HCT116 (cell line): ENCODE results near the gene CDH7. TPM values are rescaled to one million over a fixed set of nuclear protein-coding genes. Genes with fewer than 3 reads are reported as not detected.

Experiments
- ATAC-seq: fragments of 200-7000 bp; cut with Tn5 transposase; 2 replicates; pipeline ENCODE4 v1.9.1; 2020; ENCODE audit warnings: mild to moderate bottlenecking, moderate library complexity
- BruUV-seq: library from RNA; stranded (reverse); fragments of 400-500 nt; replicated peaks from 2 replicates; lab custom pipeline; 2021; lab: Mats Ljungman, UMichigan
- CTCF ChIA-PET: fragments of 300-600 bp; sonication (Branson Sonifier 250); formaldehyde crosslinking; loops from one replicate; lab custom pipeline; 2021; ENCODE audit warnings: antibody characterized with exemption; lab: Charles Lee
- POLR2A ChIA-PET: fragments of 300-600, 350-600 bp; sonication (Branson Sonifier 250); formaldehyde crosslinking; loops from one replicate; lab custom pipeline; 2021; ENCODE audit warnings: antibody characterized with exemption; lab: Charles Lee
- RAD21 ChIA-PET, 2 experiments: fragments of 300-600 bp; sonication (Branson Sonifier 250); formaldehyde crosslinking; loops; one replicate each; lab custom pipeline; 2023; ENCODE audit warnings: low total read pairs in 2 of 2; ENCODE audit not compliant: uncharacterized antibody in 2 of 2, unreplicated experiment in 2 of 2, low non-redundant PET in 1 of 2; lab: Charles Lee
- DNase-seq: peaks from one replicate; pipeline ENCODE4 v3.0.0-alpha.2; 2010; ENCODE audit warnings: low read depth, low spot score
- H2AFZ ChIP-seq: fragments of 200-600 bp; shearing (Covaris generic), sonication (generic); 2 replicates; pipeline ENCODE4 v1.6.1; 2017; ENCODE audit warnings: low read depth, mixed run types, mixed read lengths, antibody characterized with exemption, low read length; ENCODE audit not compliant: poor library complexity, severe bottlenecking
- H3K27ac ChIP-seq: 2 replicates; pipeline ENCODE4 v1.5.1; 2012; ENCODE audit warnings: low read depth, low read length
- H3K27me3 ChIP-seq: fragments of 200-600 bp; sonication (generic); 2 replicates; pipeline ENCODE4 v1.6.1; 2016; ENCODE audit warnings: mixed run types, low read length, mixed read lengths; ENCODE audit not compliant: insufficient read depth
- H3K36me3 ChIP-seq, 2 experiments: fragments of 200-500 bp in 1 of 2; fragments of 200-600 bp in 1 of 2; sonication (Bioruptor generic) in 1 of 2; sonication (generic) in 1 of 2; 2 replicates each; pipeline versions ENCODE4 v1.5.1 to v1.6.1; 2014 to 2016; ENCODE audit warnings: low read length in 2 of 2, inconsistent platforms in 1 of 2, mixed read lengths in 1 of 2, mixed run types in 1 of 2; ENCODE audit not compliant: insufficient read depth in 2 of 2, control insufficient read depth in 1 of 2
- H3K4me1 ChIP-seq, 2 experiments: fragments of 200-600 bp in 1 of 2; sonication (generic) in 1 of 2; 2 replicates each; pipeline versions ENCODE4 v1.5.1 to v1.6.1; 2012 to 2017; ENCODE audit warnings: low read length in 2 of 2, inconsistent platforms in 1 of 2, mild to moderate bottlenecking in 1 of 2, mixed read lengths in 1 of 2, mixed run types in 1 of 2, moderate library complexity in 1 of 2; ENCODE audit not compliant: insufficient read depth in 2 of 2, control insufficient read depth in 1 of 2
- H3K4me2 ChIP-seq: fragments of 200-600 bp; sonication (generic); 2 replicates; pipeline ENCODE4 v1.6.1; 2017; ENCODE audit warnings: mixed run types, low read length, mixed read lengths
- H3K4me3 ChIP-seq, 2 experiments: fragments of 200-600 bp in 1 of 2; sonication (generic) in 1 of 2; replicated peaks in 1 of 2; 2 replicates each; pipeline ENCODE4 v1.5.1; 2011 to 2016; ENCODE audit warnings: low read length in 2 of 2, control low read depth in 1 of 2, low read depth in 1 of 2, mild to moderate bottlenecking in 1 of 2, mixed read lengths in 1 of 2, mixed run types in 1 of 2
- H3K79me2 ChIP-seq: fragments of 200-600 bp; sonication (generic); 2 replicates; pipeline ENCODE4 v1.6.1; 2017; ENCODE audit warnings: mild to moderate bottlenecking, mixed run types, low read length, moderate library complexity, mixed read lengths; ENCODE audit not compliant: insufficient read depth
- H3K9ac ChIP-seq: fragments of 200-600 bp; sonication (generic); 2 replicates; pipeline ENCODE4 v1.6.1; 2016; ENCODE audit warnings: low read length, mixed read lengths
- H3K9me2 ChIP-seq: fragments of 200-600 bp; sonication (generic), shearing (Covaris generic); 2 replicates; pipeline ENCODE4 v1.6.1; 2017; ENCODE audit warnings: mixed run types, mild to moderate bottlenecking, moderate library complexity; ENCODE audit not compliant: insufficient read depth
- H3K9me3 ChIP-seq, 2 experiments: fragments of 200-500 bp in 1 of 2; fragments of 200-600 bp in 1 of 2; sonication (Bioruptor generic) in 1 of 2; sonication (generic) in 1 of 2; 2 replicates each; pipeline ENCODE4 v1.6.1; 2014 to 2017; ENCODE audit warnings: low read length in 2 of 2, mixed read lengths in 2 of 2, inconsistent platforms in 1 of 2, low read depth in 1 of 2, mild to moderate bottlenecking in 1 of 2, mixed run types in 1 of 2, moderate library complexity in 1 of 2; ENCODE audit not compliant: control insufficient read depth in 1 of 2, insufficient read depth in 1 of 2
- H4K20me1 ChIP-seq: fragments of 200-600 bp; sonication (generic), shearing (Covaris generic); 2 replicates; pipeline ENCODE4 v1.6.1; 2017; ENCODE audit warnings: mixed run types, mild to moderate bottlenecking, moderate library complexity; ENCODE audit not compliant: insufficient read depth
- ATF3 ChIP-seq: IDR thresholded peaks from 2 replicates; pipeline ENCODE4 v1.6.1; 2012
- CBX3 ChIP-seq: IDR thresholded peaks from 2 replicates; pipeline ENCODE4 v1.6.1; 2012; ENCODE audit warnings: low read depth
- CEBPB ChIP-seq: IDR thresholded peaks from 2 replicates; pipeline ENCODE4 v1.6.1; 2012; ENCODE audit warnings: low read depth
- EGR1 ChIP-seq: IDR thresholded peaks from 2 replicates; pipeline ENCODE4 v1.6.1; 2012; ENCODE audit warnings: low read depth
- ELF1 ChIP-seq: IDR thresholded peaks from 2 replicates; pipeline ENCODE4 v1.6.1; 2012; ENCODE audit warnings: low read depth, borderline replicate concordance
- EZH2 ChIP-seq: fragments of 200-600 bp; sonication (generic); IDR thresholded peaks from 2 replicates; pipeline ENCODE4 v1.6.1; 2017; ENCODE audit warnings: antibody characterized with exemption, mixed run types
- EZH2phosphoT487 ChIP-seq: fragments of 200-600 bp; IDR thresholded peaks from 2 replicates; pipeline ENCODE4 v1.6.1; 2018; ENCODE audit warnings: antibody characterized with exemption, borderline replicate concordance
- FOSL1 ChIP-seq: IDR thresholded peaks from 2 replicates; pipeline ENCODE4 v1.6.1; 2012; ENCODE audit warnings: low read depth
- JUND ChIP-seq: IDR thresholded peaks from 2 replicates; pipeline ENCODE4 v1.6.1; 2012
- RAD21 ChIP-seq: IDR thresholded peaks from 2 replicates; pipeline ENCODE4 v1.6.1; 2012; ENCODE audit warnings: low read depth, mild to moderate bottlenecking
- SIN3A ChIP-seq: IDR thresholded peaks from 2 replicates; pipeline ENCODE4 v1.6.1; 2012; ENCODE audit warnings: low read depth
- SRF ChIP-seq: IDR thresholded peaks from 2 replicates; pipeline ENCODE4 v1.6.1; 2012; ENCODE audit warnings: low read depth
- YY1 ChIP-seq: IDR thresholded peaks from 2 replicates; pipeline ENCODE4 v1.6.1; 2011; ENCODE audit warnings: low read length, low read depth, moderate library complexity, mild to moderate bottlenecking; ENCODE audit not compliant: insufficient replicate concordance; ENCODE audit errors: extremely low read depth
- ZFX ChIP-seq: fragments of 450-650 bp; IDR thresholded peaks from 2 replicates; pipeline ENCODE4 v1.6.1; 2017
- intact Hi-C: fragments of 100-400 bp; cut with micrococcal nuclease; formaldehyde crosslinking; loops from 2 replicates; pipeline ENCODE4 v1.10.0; 2022
- total RNA-seq: library from RNA; stranded (reverse); gene quantifications from one replicate; pipeline ENCODE4 v1.2.1, GENCODE V29; 2021; ENCODE audit not compliant: unreplicated experiment
- TF ChIP-seq, protein P1 (sequence below): IDR thresholded peaks from 2 replicates; pipeline ENCODE4 v1.6.1; 2012

The CDH7 gene
- total RNA-seq, 1 experiment from 2014 or later: not detected

DNA sequence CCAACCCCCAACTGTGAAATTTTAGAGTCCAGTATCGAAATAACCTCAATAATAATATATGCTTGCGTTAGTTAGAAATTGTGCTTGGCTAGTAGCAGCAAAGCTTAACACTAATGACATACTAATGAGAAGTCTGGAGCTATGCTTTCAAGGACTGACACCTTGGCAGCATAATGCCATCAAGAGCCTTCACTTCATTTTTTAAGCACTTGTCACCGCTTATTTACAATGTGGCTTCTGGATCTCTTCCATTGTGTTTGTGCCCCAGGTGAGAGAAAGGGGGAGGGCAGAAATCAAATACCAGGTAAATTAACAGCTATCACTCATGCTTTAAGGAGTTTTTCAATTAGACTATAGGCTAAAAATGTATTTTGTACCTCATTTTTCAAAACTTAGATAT is 101.5 kb downstream of the CDH7 start:
- Histone ChIP-seq H3K79me2 (no peaks in the 10 kb centered on the region), H3K27ac (no peak overlapping the region), H3K9me2 (no peaks in the 10 kb centered on the region), H3K36me3 (no peaks in the 10 kb centered on the region), H3K27me3 (no peaks in the 10 kb centered on the region), H3K4me2 (no peak overlapping the region), H3K9ac (no peak overlapping the region), H3K4me1 (no peaks in the 10 kb centered on the region), H4K20me1 (no peaks in the 10 kb centered on the region)
- ChIA-PET POLR2A (no interaction called here), RAD21 (no interaction called here)
- ATAC-seq: no peak
- BruUV-seq: no TSS peak
- intact Hi-C loops: no loop called here
- DNase-seq: no peak
- TF ChIP-seq JUND: no peak
- TF ChIP-seq SRF: no peak
- TF ChIP-seq EZH2phosphoT487: no peak
- no peak for TF ChIP-seq ZFX
- TF ChIP-seq FOSL1: no peak
- TF ChIP-seq EGR1: no peak
- no peak for TF ChIP-seq SIN3A
- TF ChIP-seq EZH2: no peak
- TF ChIP-seq RAD21: no peak
- TF ChIP-seq CEBPB: no peak
- no peak for TF ChIP-seq ELF1
- TF ChIP-seq, all 23 proteins: peak for 0
- no peak overlapping the region for H2AFZ ChIP-seq
- no peak overlapping the region for H3K4me3 ChIP-seq
- H3K9me3 ChIP-seq: peaks cover 0 to 9% of the 10 kb centered on the region in 2 experiments; a peak in 2 of 4 replicates
- CTCF ChIA-PET: no interaction called here

DNA sequence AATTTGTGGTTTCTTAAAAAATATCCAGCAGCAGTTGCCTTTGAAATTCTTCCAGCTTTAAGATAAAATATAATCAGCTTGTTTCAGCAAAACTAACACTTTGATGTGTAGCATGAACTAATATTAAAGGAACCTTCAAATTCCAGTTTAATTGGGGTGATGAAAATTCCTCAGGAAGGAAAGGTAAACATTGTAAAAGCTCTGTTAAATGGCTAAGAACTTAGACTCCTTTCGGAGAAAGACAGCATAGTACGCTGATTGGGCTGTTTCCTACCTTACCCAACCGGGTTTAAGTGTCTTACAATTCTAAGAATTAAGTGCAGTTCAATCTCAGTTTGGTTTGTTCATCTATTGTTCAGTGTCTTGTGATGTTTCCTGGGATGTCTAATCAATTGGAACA is 108.3 kb downstream of the CDH7 start:
- POLR2A ChIA-PET: no interaction called here
- ATAC-seq (no peak), DNase-seq (no peak)

More for the DNA sequence above, 108.3 kb downstream of the CDH7 start:
- H3K79me2 ChIP-seq: no peaks in the 10 kb centered on the region
- H3K9me2 ChIP-seq: no peaks in the 10 kb centered on the region
- ChIA-PET CTCF (no interaction called here), RAD21 (no interaction called here)
- H3K4me1 ChIP-seq: no peaks in the 10 kb centered on the region
- no peak overlapping the region for H2AFZ ChIP-seq
- no peak overlapping the region for H3K9ac ChIP-seq
- no peaks in the 10 kb centered on the region for H4K20me1 ChIP-seq
- H3K27me3 ChIP-seq: no peaks in the 10 kb centered on the region
- no peaks in the 10 kb centered on the region for H3K36me3 ChIP-seq
- TF ChIP-seq YY1: no peak
- no peak for TF ChIP-seq RAD21
- no peak for TF ChIP-seq EGR1
- no peak for TF ChIP-seq JUND
- no peak for TF ChIP-seq ZFX
- no peak for TF ChIP-seq CBX3
- TF ChIP-seq, protein P1, sequence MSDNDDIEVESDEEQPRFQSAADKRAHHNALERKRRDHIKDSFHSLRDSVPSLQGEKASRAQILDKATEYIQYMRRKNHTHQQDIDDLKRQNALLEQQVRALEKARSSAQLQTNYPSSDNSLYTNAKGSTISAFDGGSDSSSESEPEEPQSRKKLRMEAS: no peak
- TF ChIP-seq ATF3: no peak
- no peak for TF ChIP-seq EZH2phosphoT487
- H3K27ac ChIP-seq: no peak overlapping the region
- BruUV-seq: no TSS peak
- H3K4me3 ChIP-seq: no peak overlapping the region
- intact Hi-C loops: no loop called here
- H3K4me2 ChIP-seq: no peak overlapping the region
- H3K9me3 ChIP-seq: peaks cover 0 to 15% of the 10 kb centered on the region in 2 experiments; a peak in 2 of 4 replicates
